ENCODE data around the gene CKAP2L.

CKAP2L gene, protein sequence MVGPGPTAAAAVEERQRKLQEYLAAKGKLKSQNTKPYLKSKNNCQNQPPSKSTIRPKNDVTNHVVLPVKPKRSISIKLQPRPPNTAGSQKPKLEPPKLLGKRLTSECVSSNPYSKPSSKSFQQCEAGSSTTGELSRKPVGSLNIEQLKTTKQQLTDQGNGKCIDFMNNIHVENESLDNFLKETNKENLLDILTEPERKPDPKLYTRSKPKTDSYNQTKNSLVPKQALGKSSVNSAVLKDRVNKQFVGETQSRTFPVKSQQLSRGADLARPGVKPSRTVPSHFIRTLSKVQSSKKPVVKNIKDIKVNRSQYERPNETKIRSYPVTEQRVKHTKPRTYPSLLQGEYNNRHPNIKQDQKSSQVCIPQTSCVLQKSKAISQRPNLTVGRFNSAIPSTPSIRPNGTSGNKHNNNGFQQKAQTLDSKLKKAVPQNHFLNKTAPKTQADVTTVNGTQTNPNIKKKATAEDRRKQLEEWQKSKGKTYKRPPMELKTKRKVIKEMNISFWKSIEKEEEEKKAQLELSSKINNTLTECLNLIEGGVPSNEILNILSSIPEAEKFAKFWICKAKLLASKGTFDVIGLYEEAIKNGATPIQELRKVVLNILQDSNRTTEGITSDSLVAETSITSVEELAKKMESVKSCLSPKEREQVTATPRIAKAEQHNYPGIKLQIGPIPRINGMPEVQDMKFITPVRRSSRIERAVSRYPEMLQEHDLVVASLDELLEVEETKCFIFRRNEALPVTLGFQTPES

DNA sequence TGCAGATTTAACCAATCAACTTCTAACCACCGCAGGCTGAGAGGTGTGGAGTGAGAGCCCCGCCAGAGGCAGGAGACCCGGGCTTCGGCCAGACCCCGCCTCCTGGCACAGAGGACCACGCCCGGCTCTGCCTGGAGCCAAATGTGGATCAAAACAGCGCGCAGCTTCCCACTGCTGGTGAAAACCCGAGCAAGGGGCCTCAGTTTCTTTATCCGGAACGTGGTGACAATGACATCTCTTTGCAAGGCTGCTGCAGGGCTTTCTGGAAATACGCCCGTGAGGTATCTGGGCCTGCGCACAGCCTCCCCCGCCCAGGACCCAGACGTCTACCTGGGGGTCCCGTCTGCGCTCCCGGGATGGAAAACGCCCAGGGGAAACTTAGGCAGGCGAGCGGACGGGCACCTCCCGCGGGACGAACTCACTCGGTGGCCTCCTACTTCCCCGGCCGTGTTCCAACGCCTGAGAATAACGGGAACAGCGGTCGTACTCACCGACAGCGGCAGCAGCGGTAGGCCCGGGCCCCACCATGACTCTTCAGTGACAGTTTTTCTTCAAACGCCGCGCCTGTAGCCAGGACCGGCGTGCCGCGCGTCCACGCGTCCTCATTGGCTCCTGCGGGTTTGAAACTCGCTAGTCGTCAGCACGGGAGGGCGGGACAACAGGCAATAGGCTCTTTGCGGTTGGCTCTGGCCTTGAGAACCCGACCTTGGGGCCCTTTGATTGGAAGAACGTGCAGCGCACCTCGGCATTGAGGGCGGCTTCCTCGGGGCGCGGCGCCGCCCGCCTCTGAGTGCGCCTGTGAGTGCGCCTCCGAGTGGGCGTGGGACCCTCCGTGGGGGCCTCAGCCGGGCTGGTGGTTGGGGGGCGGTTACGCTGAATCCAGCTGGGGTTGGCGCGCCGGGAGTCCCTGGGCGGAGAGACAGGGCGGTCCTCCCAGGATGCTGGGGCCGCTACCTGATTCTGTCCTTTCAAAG is at the start of gene CKAP2L:
Gene CKAP2L, minus strand, starts transcription at position 539 of the 974 bp plus-strand sequence. Its CDS starts 11 bp downstream, at position 528.
- DNase-seq: peak; percentile 98

GRCh38 chr2:112813280-112813966 is 49.0 kb upstream of the CKAP2L start:
- DNase-seq: no peak

- no peak for DNase-seq
Measured at GRCh38 chr2:112812318-112813267, 48.2 kb upstream of the CKAP2L start.

GRCh38 chr2:112811841-112812306 is 47.5 kb upstream of the CKAP2L start:
- DNase-seq: peak; percentile 46

DNA sequence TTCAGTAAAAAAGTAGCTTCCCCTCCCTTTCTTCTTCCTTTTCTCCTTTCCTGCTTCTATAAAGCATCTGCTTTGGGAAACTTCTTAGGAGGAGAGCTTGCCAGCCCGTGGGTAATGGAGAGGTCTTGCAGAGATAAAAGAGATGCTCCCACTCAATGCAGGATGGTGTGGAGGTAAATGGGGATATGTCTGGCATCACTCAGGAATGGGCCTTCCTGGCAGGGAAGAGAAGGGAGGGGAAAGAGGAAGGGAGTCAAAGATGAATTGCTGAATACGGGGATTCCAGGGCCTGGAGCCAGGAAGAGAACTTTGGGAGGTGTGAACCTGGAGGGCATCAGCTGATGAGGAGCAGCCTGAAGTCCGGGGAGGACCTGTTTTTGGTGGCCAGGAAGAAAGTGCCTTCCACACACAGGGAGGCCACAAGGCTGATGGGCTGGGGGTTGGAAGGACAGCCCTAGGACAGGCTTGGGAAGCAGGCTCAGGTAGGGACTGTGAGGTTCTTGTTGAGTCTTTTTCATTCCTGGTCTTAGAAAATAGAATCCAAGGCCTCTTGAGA is 46.9 kb upstream of the CKAP2L start:
- no peak for DNase-seq

DNA sequence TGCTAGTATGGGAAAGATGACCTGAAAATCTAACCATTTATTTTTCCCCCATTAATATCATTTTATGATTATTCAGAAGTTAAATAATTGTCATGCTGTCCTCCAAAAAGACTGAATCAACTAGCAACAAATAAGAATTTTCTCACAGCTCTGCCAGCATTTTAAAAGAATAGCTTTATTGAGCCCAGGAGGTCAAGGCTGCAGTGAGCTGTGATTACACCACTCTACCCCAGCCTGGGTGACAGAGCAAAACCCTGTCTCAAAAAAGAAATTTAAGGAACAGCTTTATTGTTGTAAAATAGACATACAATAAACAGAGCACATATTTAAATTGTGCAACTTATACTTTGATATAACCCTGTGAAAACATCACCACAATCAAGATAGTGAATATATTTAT is 44.7 kb upstream of the CKAP2L start:
- DNase-seq: no peak

GRCh38 chr2:112807233-112807807 is 42.9 kb upstream of the CKAP2L start:
- DNase-seq: no peak

DNA sequence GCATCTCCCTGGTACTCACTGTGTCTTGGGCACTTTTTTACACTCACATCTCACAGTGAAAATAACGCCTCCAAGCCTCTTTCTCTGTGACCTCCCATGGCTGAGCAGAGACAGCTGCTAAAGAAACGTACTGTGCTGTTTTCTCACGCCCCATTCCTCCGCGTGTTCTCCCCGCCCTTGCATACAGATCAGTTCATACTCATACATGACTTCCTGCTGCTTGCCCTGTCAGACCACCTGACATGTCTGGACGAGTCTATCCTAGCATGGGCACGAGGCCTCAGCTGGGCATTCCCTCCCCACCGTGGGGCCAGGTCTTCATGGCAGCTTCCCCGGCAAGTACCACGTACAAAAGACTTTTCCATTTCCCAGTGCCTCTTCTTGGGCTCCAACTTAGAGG is 41.1 kb upstream of the CKAP2L start:
- no peak for DNase-seq

- no peak for DNase-seq
Measured at GRCh38 chr2:112803691-112804521, 39.5 kb upstream of the CKAP2L start.

GRCh38 chr2:112800881-112801583 is 36.6 kb upstream of the CKAP2L start:
- DNase-seq: no peak

DNA sequence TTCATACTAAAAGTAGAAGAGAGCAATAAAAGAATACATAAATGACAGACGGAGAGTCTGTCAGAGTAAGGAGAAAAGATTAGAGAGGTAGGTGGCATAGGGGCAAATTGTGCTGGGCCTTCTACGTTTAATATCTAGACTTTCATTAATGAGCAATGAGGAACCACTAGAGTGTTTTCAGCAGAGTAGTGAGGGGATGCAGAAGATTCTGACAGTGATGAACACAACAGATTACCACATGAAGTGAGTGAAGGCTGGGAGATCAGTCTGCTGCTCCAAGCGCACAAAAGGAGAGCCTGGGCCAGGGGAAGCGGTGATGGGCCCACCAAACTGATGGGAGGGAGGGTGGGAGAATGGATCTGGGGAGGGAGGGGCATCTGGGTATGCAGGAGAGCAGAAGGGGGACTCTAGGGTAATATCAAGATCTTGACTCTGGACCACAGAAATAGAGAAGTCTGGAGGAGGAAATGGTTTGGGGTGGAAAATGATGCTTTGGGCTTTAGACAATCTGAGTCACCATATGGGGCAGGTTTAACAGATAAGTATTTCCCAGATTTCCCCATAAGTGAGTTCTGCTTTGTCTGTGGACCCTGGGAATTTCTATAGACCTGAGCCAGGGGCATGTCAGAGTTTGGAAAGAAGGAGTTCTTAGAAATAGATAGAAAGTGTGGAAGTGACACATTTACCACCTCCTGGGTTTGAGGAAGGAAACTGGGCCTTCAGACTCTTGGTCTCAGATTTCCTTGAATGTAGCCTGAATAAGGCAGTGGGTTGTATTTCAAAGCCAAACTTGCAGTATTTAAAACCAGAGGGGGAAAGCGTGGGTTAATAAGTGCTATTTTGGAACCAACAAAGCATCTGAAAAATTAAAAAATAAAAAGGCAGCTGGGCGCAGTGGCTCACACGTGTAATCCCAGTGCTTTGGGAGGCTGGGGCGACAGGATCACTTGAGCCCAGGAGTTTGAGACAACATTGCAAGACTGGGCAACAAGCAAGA is 34.9 kb upstream of the CKAP2L start:
- DNase-seq: no peak

DNA sequence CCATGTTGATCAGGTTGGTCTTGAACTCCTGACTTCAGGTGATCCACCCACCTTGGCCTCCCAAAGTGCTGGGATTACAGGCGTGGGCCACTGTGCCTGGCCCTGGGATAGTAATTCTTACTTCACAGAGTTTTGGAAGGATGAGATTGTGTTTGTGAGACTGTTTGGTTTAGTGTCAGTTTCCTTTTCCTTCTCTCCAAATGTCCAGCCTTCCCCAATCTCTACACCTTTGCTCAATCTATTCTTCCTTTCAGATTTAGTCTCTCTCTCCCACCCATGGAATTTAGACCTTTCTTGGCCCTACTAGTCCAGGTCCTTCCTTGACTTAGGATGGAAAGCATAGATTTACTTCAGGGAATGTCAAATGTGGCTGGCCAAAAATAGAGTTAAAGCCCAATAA is 32.1 kb upstream of the CKAP2L start:
- DNase-seq: no peak

- no peak for DNase-seq
Measured at GRCh38 chr2:112795774-112796173, 31.4 kb upstream of the CKAP2L start.

DNA sequence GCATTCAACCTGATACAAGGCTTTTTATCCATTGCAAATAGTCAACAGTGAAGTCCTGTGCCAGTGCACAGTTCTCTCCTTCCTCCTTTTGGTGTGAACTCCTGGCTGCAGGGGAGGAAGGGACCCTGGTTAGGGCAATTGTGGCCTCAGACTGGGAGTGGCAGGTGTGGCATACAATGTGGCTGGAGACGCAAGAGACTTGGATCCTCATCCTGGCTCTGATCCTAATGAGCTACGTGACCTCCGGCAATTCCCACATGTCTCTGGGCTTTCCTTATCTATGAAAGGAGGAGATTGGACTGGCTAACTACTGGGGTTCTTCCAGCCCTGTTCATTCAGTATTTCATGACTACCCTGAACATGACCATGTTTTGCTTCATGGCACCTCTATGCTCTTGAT is 30.4 kb upstream of the CKAP2L start:
- DNase-seq: no peak

GRCh38 chr2:112794131-112794733 is 29.8 kb upstream of the CKAP2L start:
- peak; percentile 41 for DNase-seq

DNA sequence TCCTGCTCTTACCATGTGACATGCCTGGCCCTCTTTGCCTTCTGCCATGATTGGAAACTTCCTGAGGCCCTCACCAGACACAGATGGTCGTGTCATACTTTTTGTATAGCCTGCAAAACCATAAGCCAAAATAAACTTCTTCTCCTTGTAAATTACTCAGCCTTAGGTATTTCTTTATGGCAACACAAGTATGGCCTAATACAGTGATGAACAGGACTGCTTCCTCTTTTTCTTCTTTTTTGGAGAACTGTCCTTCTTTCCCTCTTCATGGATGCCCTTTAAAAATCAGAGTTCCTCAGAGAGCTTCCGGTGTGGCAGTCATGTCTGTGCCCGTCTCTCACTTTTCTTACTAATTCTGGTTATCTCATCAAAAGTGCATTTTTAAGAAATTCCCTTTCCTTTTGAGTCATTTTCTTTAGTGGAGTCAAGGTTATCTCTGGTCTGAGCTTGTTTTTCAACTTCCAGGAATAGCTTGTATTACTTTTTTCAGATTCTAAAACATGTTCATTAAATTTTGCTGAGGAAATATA is 29.1 kb upstream of the CKAP2L start:
- no peak for DNase-seq

GRCh38 chr2:112792419-112792818 is 28.0 kb upstream of the CKAP2L start:
- no peak for DNase-seq

Measured in stimulated activated CD4-positive, alpha-beta T cell treated with anti-CD3 and anti-CD28 coated beads, Interleukin-15, amount 100 ng/mL, for 24 hours (primary cell).